ENCODE measurements around the gene PKP2. TPM values are rescaled to one million over a fixed set of nuclear protein-coding genes. Genes with fewer than 3 reads are reported as not detected.

Gene PKP2
- total RNA-seq, 2 experiments from 2014 or later, result not detected

- Histone ChIP-seq H3K9me2 (ENCODE audit: insufficient read depth, low read length) (no peaks in the 10 kb centered on the region), H3K79me2 (ENCODE audit: insufficient read depth, low read depth, low read length) (no peaks in the 10 kb centered on the region), H3K4me2 (ENCODE audit: low read length) (no peak overlapping the region), H4K20me1 (ENCODE audit: insufficient read depth, low read length) (no peaks in the 10 kb centered on the region), H3K4me1 (ENCODE audit: insufficient read depth, low read length, poor library complexity, severe bottlenecking) (no peaks in the 10 kb centered on the region), H3K27ac (ENCODE audit: low read depth, low read length, poor library complexity, severe bottlenecking) (no peak overlapping the region), H3K36me3 (ENCODE audit: insufficient read depth, low read length) (no peaks in the 10 kb centered on the region), H3K4me3 (ENCODE audit: low read depth, low read length, poor library complexity, severe bottlenecking) (no peak overlapping the region), H3K9me3 (ENCODE audit: low read length) (no peaks in the 10 kb centered on the region), H2AFZ (ENCODE audit: low read length) (no peak overlapping the region)
- no peak for DNase-seq (ENCODE audit: low spot score)
- BruUV-seq (replicated peaks), result no TSS peak
- ChIA-PET CTCF (ENCODE audit: unreplicated experiment) (no interaction called here), POLR2A (interaction anchor here (0.8 kb wide), 1 partner anchor 619 kb away, joined by 3 read pairs; no protein-coding TSS in a partner anchor)
- intact Hi-C loops (cut with micrococcal nuclease; ENCODE audit: unreplicated experiment), result no loop called here
- TF ChIP-seq EZH2phosphoT487 (IDR thresholded peaks at IDR 0.05; ENCODE audit: borderline replicate concordance, low read depth, low read length) (no peak), CTCF (conservative IDR thresholded peaks at IDR 0.05; ENCODE audit: low read length) (no peak)
Measured at GRCh38 chr12:32783029-32783428, 113.5 kb downstream of the PKP2 start.

GRCh38 chr12:32780071-32780470, 116.5 kb downstream of the PKP2 start:
- BruUV-seq (replicated peaks), result no TSS peak
- Histone ChIP-seq H3K4me1 (ENCODE audit: insufficient read depth, low read length, poor library complexity, severe bottlenecking) (no peaks in the 10 kb centered on the region), H3K79me2 (ENCODE audit: insufficient read depth, low read depth, low read length) (no peaks in the 10 kb centered on the region), H2AFZ (ENCODE audit: low read length) (no peak overlapping the region), H3K27ac (ENCODE audit: low read depth, low read length, poor library complexity, severe bottlenecking) (no peak overlapping the region), H3K4me3 (ENCODE audit: low read depth, low read length, poor library complexity, severe bottlenecking) (no peak overlapping the region), H3K9me2 (ENCODE audit: insufficient read depth, low read length) (no peaks in the 10 kb centered on the region), H3K9me3 (ENCODE audit: low read length) (no peaks in the 10 kb centered on the region), H4K20me1 (ENCODE audit: insufficient read depth, low read length) (no peaks in the 10 kb centered on the region), H3K36me3 (ENCODE audit: insufficient read depth, low read length) (no peaks in the 10 kb centered on the region), H3K4me2 (ENCODE audit: low read length) (no peak overlapping the region)
- CTCF ChIA-PET (ENCODE audit: unreplicated experiment), result no interaction called here
- POLR2A ChIA-PET, result no interaction called here
- TF ChIP-seq CTCF (conservative IDR thresholded peaks at IDR 0.05; ENCODE audit: low read length) (no peak), EZH2phosphoT487 (IDR thresholded peaks at IDR 0.05; ENCODE audit: borderline replicate concordance, low read depth, low read length) (no peak)
- intact Hi-C loops (cut with micrococcal nuclease; ENCODE audit: unreplicated experiment), result no loop called here
- DNase-seq (ENCODE audit: low spot score), result no peak

GRCh38 chr12:32777691-32778175, 118.8 kb downstream of the PKP2 start:
- H3K9me2 ChIP-seq (ENCODE audit: insufficient read depth, low read length), result no peaks in the 10 kb centered on the region
- H3K79me2 ChIP-seq (ENCODE audit: insufficient read depth, low read depth, low read length), result no peaks in the 10 kb centered on the region
- POLR2A ChIA-PET, result interaction anchor here (1.0 kb wide), 1 partner anchor 22 kb away, joined by 3 read pairs; the partner anchor contains the start of gene YARS2
- no peak overlapping the region for H2AFZ ChIP-seq (ENCODE audit: low read length)
- no peak for TF ChIP-seq CTCF (conservative IDR thresholded peaks at IDR 0.05; ENCODE audit: low read length)
- TF ChIP-seq EZH2phosphoT487 (IDR thresholded peaks at IDR 0.05; ENCODE audit: borderline replicate concordance, low read depth, low read length), result no peak
- intact Hi-C loops (cut with micrococcal nuclease; ENCODE audit: unreplicated experiment), result no loop called here
- H3K4me1 ChIP-seq (ENCODE audit: insufficient read depth, low read length, poor library complexity, severe bottlenecking), result no peaks in the 10 kb centered on the region
- no TSS peak for BruUV-seq (replicated peaks)
- CTCF ChIA-PET (ENCODE audit: unreplicated experiment), result no interaction called here
- H3K4me2 ChIP-seq (ENCODE audit: low read length), result no peak overlapping the region
- H3K36me3 ChIP-seq (ENCODE audit: insufficient read depth, low read length), result no peaks in the 10 kb centered on the region
- H4K20me1 ChIP-seq (ENCODE audit: insufficient read depth, low read length), result no peaks in the 10 kb centered on the region
- no peaks in the 10 kb centered on the region for H3K9me3 ChIP-seq (ENCODE audit: low read length)
- no peak for DNase-seq (ENCODE audit: low spot score)
- no peak overlapping the region for H3K4me3 ChIP-seq (ENCODE audit: low read depth, low read length, poor library complexity, severe bottlenecking)
- no peak overlapping the region for H3K27ac ChIP-seq (ENCODE audit: low read depth, low read length, poor library complexity, severe bottlenecking)

All from OCI-LY7 (cell line).